ENCODE measurements around the gene DGKH.
A peak's percentile ranks its signal among the peaks of the same experiment; 100 is the strongest.

The DGKH gene

DNA sequence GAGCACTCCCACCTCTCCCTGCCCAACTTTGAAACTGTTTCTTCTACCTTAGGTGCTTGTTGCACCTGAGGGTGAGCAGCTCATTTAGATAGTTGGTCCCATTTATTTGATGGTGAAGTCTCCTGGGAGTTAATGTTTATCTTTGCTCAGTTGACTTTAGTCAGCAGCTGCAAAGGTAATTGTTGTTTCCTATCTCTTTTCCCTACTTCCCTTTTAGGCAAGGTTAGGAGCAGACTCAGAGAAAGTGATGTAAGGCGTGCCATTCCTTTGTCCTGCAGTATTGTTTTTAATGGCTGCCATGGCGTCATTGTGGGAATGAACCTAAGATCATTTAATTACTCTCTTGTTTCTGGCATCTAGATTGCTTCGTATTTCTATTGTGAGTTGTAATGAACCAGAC is 235.1 kb downstream of the DGKH start:
- Histone ChIP-seq H3K36me3 (ENCODE audit: insufficient read depth, low read length) (peaks cover 9% of the 10 kb centered on the region; the same call in 1 of the 2 replicates), H3K27me3 (ENCODE audit: insufficient read depth, low read length, poor library complexity, severe bottlenecking) (no peaks in the 10 kb centered on the region), H3K4me3 (ENCODE audit: low read length, poor library complexity, severe bottlenecking) (no peak overlapping the region), H4K20me1 (ENCODE audit: insufficient read depth, low read length, poor library complexity, severe bottlenecking) (peaks cover 14% of the 10 kb centered on the region), H2AFZ (ENCODE audit: low read length) (no peak overlapping the region), H3K9ac (ENCODE audit: low read depth, low read length, poor library complexity, severe bottlenecking) (no peak overlapping the region), H3K4me2 (ENCODE audit: low read depth, low read length, poor library complexity, severe bottlenecking) (peak overlapping the region; percentile 16), H3K9me3 (ENCODE audit: insufficient read depth, low read depth, low read length) (no peaks in the 10 kb centered on the region), H3K79me2 (ENCODE audit: insufficient read depth, low read length) (peaks cover 44% of the 10 kb centered on the region), H3F3A (ENCODE audit: low read depth) (no peaks in the 10 kb centered on the region), H3K9me2 (replicated peaks; ENCODE audit: low read depth, low read length) (no peaks in the 10 kb centered on the region), H3K4me1 (ENCODE audit: insufficient read depth, low read length, poor library complexity, severe bottlenecking) (peaks cover 39% of the 10 kb centered on the region)
- TF ChIP-seq, protein P1, sequence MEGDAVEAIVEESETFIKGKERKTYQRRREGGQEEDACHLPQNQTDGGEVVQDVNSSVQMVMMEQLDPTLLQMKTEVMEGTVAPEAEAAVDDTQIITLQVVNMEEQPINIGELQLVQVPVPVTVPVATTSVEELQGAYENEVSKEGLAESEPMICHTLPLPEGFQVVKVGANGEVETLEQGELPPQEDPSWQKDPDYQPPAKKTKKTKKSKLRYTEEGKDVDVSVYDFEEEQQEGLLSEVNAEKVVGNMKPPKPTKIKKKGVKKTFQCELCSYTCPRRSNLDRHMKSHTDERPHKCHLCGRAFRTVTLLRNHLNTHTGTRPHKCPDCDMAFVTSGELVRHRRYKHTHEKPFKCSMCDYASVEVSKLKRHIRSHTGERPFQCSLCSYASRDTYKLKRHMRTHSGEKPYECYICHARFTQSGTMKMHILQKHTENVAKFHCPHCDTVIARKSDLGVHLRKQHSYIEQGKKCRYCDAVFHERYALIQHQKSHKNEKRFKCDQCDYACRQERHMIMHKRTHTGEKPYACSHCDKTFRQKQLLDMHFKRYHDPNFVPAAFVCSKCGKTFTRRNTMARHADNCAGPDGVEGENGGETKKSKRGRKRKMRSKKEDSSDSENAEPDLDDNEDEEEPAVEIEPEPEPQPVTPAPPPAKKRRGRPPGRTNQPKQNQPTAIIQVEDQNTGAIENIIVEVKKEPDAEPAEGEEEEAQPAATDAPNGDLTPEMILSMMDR (conservative IDR thresholded peaks at IDR 0.05; ENCODE audit: low read length) = no peak
- TF ChIP-seq EZH2phosphoT487 (IDR thresholded peaks at IDR 0.05; ENCODE audit: borderline replicate concordance) = no peak

DNA sequence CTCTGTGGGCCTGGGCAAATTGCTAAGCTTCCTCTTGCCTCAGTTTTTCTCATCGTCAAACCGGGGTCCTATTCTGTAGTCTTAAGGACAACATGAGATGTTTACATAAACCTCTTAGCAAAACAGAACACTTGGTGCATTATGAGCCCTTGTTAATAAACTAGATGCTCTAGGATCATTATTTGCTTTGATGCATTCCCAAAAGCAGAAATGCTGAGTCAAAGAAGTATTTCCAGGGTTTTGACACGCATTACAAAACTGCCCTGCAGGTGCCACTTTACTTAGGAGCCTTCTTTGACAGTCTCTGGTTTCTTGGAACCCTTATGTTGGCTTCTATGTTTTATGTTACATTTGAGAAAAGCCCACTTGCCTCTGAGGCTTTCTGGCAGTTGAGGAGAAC is 235.6 kb downstream of the DGKH start:
- no peak for TF ChIP-seq EZH2phosphoT487 (IDR thresholded peaks at IDR 0.05; ENCODE audit: borderline replicate concordance)
- TF ChIP-seq, protein P1 (conservative IDR thresholded peaks at IDR 0.05; ENCODE audit: low read length) = no peak
- Histone ChIP-seq H3K36me3 (ENCODE audit: insufficient read depth, low read length) (peaks cover 14% of the 10 kb centered on the region; the same call in 1 of the 2 replicates), H3K9me2 (replicated peaks; ENCODE audit: low read depth, low read length) (no peaks in the 10 kb centered on the region)

More for the DNA sequence above, 235.6 kb downstream of the DGKH start:
- Histone ChIP-seq H4K20me1 (ENCODE audit: insufficient read depth, low read length, poor library complexity, severe bottlenecking) (peaks cover 14% of the 10 kb centered on the region), H3K4me1 (ENCODE audit: insufficient read depth, low read length, poor library complexity, severe bottlenecking) (peaks cover 36% of the 10 kb centered on the region), H3K27me3 (ENCODE audit: insufficient read depth, low read length, poor library complexity, severe bottlenecking) (no peaks in the 10 kb centered on the region), H3F3A (ENCODE audit: low read depth) (no peaks in the 10 kb centered on the region), H3K9me3 (ENCODE audit: insufficient read depth, low read depth, low read length) (no peaks in the 10 kb centered on the region), H3K4me2 (ENCODE audit: low read depth, low read length, poor library complexity, severe bottlenecking) (peak overlapping the region; percentile 16), H3K9ac (ENCODE audit: low read depth, low read length, poor library complexity, severe bottlenecking) (no peak overlapping the region), H3K79me2 (ENCODE audit: insufficient read depth, low read length) (peaks cover 39% of the 10 kb centered on the region), H3K4me3 (ENCODE audit: low read length, poor library complexity, severe bottlenecking) (no peak overlapping the region), H2AFZ (ENCODE audit: low read length) (no peak overlapping the region)
